Right lung (tissue), 5 donors: ENCODE results near the gene TES. TPM values are rescaled to one million over a fixed set of nuclear protein-coding genes. Genes with fewer than 3 reads are reported as not detected.
"Not testable (repeated sequence)": the region's sequence is repeated elsewhere in the genome, so short reads cannot be mapped to it uniquely, and the experiment has no call there.

Experiments used
- DNase-seq, 2 donors: peaks; one replicate each; pipeline ENCODE4 v3.0.0-alpha.2; 2013
- polyA plus RNA-seq, 5 donors: library from polyadenylated mRNA; unstranded; fragments of 120-200 nt; gene quantifications; one replicate each; pipeline versions ENCODE4 v1.2.1 to v1.2.3, GENCODE V29; 2013; ENCODE audit warnings: inconsistent platforms in 1 of 5, low replicate concordance in 1 of 5; ENCODE audit not compliant: insufficient read length in 5 of 5, insufficient read depth in 1 of 5

The TES gene
- polyA plus RNA-seq, 5 donors, result 53.1 to 74.8 (median 71.9) TPM

- no peak for DNase-seq
These were observed 31.0 kb downstream of the TES start for GRCh38 chr7:116241291-116241690.

- DNase-seq, result no peak
These were observed 31.8 kb downstream of the TES start for GRCh38 chr7:116242178-116242577.

DNA sequence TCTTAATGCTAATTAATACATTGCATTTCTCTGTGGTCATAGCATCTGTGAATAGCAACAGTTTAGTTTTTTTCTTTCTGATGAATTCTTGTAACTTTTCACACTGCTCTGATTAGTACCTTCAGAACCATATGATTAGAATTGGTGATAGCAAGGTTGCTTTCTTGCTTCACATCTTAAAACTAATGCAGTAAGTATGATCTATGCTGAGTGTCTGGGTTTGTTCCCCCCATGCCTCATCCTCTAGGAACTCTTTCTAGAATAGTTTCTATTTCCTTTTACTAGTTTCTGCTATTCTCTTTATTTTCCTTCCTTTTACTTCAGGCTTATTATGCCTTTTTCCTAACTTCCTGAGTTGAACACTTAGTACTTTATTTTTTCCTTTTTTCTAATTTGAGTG lies 32.4 kb downstream of the TES start:
- no peak for DNase-seq

- not testable (repeated sequence) for DNase-seq
These were observed 34.5 kb downstream of the TES start for GRCh38 chr7:116244803-116245202.

GRCh38 chr7:116246357-116246756 lies 36.0 kb downstream of the TES start:
- DNase-seq, result no peak

DNA sequence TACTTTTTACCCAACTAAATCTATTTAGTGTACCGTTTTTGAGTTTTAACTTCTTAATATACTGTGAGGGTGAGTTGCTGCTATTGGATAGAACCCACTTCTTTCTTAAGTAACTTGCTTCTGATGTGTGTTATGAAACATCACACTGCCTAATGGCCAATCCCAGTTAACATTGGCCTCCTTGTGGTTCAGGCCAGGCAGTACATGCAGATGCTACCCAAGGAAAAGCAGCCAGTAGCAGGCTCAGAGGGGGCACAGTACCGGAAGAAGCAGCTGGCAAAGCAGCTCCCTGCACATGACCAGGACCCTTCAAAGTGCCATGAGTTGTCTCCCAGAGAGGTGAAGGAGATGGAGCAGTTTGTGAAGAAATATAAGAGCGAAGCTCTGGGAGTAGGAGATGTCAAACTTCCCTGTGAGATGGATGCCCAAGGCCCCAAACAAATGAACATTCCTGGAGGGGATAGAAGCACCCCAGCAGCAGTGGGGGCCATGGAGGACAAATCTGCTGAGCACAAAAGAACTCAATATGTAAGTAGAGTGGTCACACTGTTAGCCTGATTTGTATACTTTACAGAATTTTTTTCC lies 39.7 kb downstream of the TES start:
- no peak for DNase-seq

GRCh38 chr7:116251675-116252074 lies 41.3 kb downstream of the TES start:
- no peak for DNase-seq

- no peak for DNase-seq
These were observed 41.9 kb downstream of the TES start for GRCh38 chr7:116252249-116252648.

GRCh38 chr7:116257156-116257555 lies 46.8 kb downstream of the TES start:
- no peak for DNase-seq

DNA sequence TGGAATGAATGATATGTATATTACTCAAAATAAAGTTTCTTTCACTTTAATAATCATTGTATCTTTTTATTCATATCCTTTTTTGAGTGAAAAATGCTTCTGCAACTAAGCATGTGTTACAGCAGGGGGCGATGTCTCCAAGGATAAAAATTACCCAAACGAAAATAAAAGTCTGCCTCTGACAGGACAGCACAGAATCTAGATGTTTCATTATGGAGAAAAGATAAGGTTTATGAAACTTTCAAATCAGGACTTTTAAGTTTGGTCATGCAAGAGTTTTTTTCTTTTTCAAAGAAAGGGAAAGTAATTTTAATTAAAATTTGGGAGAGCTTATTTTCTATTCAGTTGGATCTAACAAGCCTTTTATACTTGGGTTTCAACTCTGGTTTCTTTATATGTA lies 48.4 kb downstream of the TES start:
- peak; percentile 39 to 61 for DNase-seq

DNA sequence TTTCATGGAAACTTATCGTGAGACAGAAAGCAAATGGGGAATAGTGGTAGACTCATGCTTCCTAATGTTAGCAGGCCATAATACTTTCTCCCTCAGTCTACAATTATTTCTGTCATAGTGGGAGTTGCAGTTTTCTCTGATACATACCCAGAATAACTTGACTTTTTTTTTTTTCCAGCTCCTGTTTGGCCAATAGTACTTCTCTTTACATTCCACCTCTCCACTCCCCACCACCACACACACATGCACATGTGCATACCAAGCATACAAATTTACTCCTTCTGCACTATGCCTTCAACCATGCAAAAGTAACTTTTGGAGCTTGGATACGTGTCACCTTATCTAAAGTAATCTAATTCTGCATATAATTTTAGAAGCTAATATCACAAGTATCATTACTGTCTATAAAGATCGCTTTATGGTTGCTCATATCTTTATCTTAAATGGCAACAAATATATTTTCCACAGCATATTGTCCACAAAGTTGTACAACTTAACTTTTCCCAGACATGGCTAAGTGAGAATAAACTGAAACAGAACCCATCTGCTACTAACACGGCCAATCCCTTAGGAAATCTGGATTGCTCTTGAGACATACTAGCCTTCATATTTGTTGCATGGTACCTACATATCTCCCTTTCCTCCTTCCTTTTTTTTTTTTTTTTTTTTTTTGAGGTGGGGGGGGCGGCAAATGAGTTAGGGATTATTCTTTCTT lies 49.0 kb downstream of the TES start:
- no peak for DNase-seq

GRCh38 chr7:116259871-116260440 lies 49.6 kb downstream of the TES start:
- DNase-seq, result no peak

DNA sequence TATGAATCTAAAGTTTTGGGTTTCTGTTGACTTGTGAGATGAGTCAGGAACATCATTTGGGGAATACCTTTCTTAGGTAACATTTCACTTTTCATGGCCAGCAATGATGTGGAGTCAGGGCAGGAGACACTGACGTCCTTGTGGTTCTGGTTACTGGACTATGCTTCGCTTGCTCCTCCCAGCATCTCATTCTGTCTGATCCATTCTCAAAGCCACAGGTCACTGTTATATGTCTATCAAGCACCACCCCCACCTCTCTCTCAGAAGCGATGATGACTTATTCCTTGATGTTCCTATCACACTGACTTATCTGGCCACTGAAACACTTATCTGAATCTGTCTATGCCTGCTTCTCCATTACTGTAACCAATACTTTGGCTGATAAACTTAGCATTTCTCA lies 51.6 kb downstream of the TES start:
- no peak for DNase-seq

- no peak for DNase-seq
These were observed 55.5 kb downstream of the TES start for GRCh38 chr7:116265881-116266280.

GRCh38 chr7:116269466-116269865 lies 59.1 kb downstream of the TES start:
- DNase-seq, result no peak

DNA sequence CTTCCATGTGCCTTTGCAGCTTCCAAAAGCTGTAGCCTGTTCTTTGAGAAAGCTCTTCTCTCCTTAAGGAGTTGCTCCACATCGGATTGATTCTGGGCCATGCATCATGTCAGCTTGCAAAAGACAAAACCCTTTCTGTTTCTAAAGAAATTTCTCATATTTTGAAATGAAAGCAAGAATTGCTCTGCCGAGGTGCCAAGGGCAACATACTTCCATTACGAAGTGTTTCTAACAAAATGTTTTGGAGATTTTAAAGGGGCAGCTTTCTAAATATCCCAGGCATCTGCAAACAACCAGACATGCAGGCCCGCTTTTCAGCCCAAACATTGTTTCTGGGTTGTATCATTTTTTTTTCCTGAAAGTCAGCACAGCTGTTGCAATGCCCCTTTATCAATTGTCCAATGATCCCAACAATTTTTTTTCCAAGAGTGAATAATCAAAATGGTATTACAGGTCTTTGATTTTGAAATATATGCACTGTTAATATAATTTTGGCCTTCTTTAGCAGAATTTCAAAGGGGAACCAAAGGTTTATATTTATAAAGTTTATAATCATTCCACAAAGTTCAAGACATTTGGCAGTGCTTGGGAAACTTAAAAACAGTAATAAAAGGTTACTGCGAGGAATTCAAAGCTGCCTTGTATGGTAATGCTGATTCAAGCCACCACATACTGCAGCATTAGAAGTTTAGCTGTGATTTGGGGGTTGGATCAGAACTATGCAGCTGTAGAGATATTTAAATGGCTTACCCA lies 61.0 kb downstream of the TES start:
- peak; percentile 76 to 80 for DNase-seq

- peak in 1 of 2 donors; percentile 58 for DNase-seq
These were observed 61.9 kb downstream of the TES start for GRCh38 chr7:116271963-116272886.

DNA sequence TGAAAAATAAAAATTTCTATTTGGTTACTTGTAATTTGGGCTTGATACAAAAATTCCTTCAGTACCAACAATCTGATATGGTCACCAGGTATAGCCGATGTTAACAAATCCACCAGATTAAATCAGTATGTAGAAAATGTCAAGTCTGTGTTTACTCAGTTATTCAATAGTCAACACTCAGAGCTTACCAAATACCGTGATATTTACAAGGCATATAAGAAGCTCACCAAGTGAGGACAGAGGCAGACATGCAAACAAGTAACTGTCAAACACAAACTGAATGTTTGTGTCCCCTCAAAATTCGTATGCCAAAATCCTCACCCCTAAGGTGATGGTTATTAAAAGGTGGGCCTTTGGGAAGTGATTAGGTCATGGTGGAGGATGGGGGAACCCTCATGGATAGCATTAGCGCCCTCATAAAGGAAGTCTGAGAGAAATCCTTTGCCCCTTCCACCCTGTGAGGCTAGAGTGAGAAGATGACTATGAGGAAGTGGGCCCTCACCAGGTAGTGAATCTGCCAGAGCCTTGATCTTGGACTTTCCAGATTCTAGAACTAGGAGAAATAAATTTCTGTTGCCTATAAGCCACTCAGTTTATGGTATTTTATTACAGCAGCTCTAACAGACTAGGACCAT lies 63.1 kb downstream of the TES start:
- no peak for DNase-seq

GRCh38 chr7:116273918-116274301 lies 63.6 kb downstream of the TES start:
- DNase-seq, result no peak

DNA sequence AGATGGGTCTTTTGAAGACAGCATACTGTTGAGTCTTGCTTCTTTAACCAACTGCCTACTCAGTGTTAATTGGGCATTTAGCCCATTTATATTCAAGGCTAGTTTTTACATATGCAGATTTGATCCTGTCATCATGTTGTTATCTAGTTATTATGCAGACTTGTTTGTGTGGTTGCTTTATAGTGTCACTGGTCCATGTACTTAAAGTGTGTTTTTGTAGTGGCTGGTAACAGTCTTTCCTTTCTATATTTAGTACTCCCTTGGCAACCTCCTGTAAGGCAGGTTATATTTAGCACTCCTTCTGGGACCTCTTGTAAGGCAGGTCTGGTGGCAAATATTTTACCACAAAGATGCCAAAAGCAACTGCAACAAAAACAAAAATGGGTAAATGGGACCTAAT lies 66.7 kb downstream of the TES start:
- DNase-seq, result no peak

DNA sequence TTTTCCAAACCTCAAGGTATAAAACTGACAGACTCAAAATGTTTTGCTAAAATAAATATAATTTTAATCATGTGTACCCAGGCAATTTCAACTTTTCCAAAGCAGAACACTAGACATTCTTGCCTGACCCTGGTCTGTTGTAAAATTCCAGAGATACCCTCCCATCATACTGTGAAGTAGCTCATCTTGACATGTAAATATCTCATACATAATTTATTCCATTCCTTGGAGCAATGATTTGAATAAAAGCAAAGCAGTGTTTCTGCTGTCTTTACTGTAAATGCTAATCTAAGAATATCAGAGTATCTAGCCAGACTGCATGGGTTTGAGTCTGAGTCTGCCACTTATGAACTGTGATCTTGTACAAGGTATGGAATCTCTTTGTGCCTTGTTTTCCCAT lies 68.9 kb downstream of the TES start:
- no peak for DNase-seq
